GM23248 (cell line): ENCODE measurements around the gene JUN.

ENCODE experiments used
- EZH2 ChIP-seq: fragments of 200-600 bp; sonication (generic); IDR thresholded peaks from 2 replicates; pipeline ENCODE4 v1.6.1; 2018; ENCODE audit warnings: antibody characterized with exemption, mild to moderate bottlenecking; ENCODE audit not compliant: insufficient read depth, poor library complexity, severe bottlenecking
- EZH2phosphoT487 ChIP-seq: fragments of 200-600 bp; sonication (generic); IDR thresholded peaks from 2 replicates; pipeline ENCODE4 v1.6.1; 2018; ENCODE audit warnings: antibody characterized with exemption, moderate library complexity, mild to moderate bottlenecking, low read depth; ENCODE audit not compliant: insufficient read depth

GRCh38 chr1:58782178-58783089, 1.4 kb downstream of the JUN start:
- TF ChIP-seq EZH2phosphoT487 = no peak
- TF ChIP-seq EZH2 = no peak
